Measurements from ENCODE around the gene CYTH4. TPM values are rescaled to one million over a fixed set of nuclear protein-coding genes. Genes with fewer than 3 reads are reported as not detected.
A peak's percentile ranks its signal among the peaks of the same experiment; 100 is the strongest.

Gene CYTH4
- total RNA-seq, 3 donors from 2014 or later: 8.7 to 13.3 (median 11.6) TPM

DNA sequence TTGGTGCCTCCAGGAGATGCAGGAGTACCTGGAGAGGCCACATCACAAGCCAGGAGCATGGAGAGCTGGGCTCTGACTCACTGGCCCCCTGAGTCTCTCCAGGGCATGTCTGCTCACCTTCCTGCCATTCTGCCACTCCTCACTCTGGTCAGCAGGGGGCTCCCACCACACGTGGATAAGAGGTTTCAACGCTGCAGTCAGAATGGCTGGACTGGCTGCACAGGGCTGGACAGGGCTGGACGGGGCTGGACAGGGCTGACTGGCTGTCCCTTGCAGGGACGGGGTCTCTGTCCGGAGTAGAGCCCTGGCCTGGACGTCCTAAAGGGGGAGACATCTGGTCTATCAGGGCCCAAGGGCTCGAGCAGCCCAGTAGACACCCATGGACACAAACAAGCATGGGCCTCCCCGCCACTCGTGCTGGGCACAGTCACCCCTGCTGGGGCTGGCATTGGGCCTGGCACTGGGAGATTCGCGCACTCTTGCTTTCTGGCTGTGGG is 34.6 kb downstream of the CYTH4 start:
- peak; percentile 89 for ATAC-seq
- intact Hi-C loops (cut with DNase I, micrococcal nuclease): loop anchor here (5.0 to 10.0 kb wide), 3 partner anchors 110 to 140 kb away; partner anchors contain the start of gene ELFN2 (in 1 of the 2)

DNA sequence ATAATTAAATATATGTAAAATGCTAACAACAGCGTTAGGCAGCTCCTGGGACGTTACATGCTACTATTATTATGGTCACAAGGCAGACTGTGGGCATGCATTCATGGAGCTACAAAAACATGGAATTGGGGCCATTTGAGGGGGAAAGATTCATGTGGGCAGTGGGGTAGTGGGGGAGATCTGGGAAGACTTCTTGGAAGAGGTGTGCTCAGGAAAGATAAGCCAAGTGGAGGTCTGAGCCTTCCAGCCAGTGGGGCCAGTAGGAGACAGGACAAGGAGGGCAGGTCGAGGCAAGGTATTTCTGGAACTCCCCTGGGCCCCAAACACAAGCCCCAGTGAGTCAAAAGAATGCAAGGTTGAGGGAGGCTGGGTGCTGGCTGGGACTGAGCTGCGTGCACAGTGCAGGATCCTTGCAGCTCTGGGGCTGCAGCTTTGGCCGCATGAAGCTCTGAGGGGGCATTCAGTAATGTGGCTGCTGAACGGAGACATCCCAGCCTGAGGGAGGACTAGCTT is 35.4 kb downstream of the CYTH4 start:
- ATAC-seq (no peak), DNase-seq (no peak)
- Histone ChIP-seq H3K4me1 (ENCODE audit: low read depth) (no peaks in the 10 kb centered on the region), H3K9me3 (no peaks in the 10 kb centered on the region), H3K4me3 (no peak overlapping the region), H3K36me3 (ENCODE audit: low read depth) (no peaks in the 10 kb centered on the region)
- intact Hi-C loops (cut with DNase I, micrococcal nuclease): loop anchor here (5.0 to 10.0 kb wide), 3 partner anchors 110 to 140 kb away; partner anchors contain the start of gene ELFN2 (in 1 of the 2)
- TF ChIP-seq, protein P1, sequence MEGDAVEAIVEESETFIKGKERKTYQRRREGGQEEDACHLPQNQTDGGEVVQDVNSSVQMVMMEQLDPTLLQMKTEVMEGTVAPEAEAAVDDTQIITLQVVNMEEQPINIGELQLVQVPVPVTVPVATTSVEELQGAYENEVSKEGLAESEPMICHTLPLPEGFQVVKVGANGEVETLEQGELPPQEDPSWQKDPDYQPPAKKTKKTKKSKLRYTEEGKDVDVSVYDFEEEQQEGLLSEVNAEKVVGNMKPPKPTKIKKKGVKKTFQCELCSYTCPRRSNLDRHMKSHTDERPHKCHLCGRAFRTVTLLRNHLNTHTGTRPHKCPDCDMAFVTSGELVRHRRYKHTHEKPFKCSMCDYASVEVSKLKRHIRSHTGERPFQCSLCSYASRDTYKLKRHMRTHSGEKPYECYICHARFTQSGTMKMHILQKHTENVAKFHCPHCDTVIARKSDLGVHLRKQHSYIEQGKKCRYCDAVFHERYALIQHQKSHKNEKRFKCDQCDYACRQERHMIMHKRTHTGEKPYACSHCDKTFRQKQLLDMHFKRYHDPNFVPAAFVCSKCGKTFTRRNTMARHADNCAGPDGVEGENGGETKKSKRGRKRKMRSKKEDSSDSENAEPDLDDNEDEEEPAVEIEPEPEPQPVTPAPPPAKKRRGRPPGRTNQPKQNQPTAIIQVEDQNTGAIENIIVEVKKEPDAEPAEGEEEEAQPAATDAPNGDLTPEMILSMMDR (IDR thresholded peaks at IDR 0.05): no peak

More for the DNA sequence above, 34.6 kb downstream of the CYTH4 start:
- H3K36me3 ChIP-seq (ENCODE audit: low read depth): no peaks in the 10 kb centered on the region
- peak in 2 of 3 donors; percentile 71 to 76 for DNase-seq
- H3K9me3 ChIP-seq: no peaks in the 10 kb centered on the region
- H3K4me1 ChIP-seq (ENCODE audit: low read depth): no peaks in the 10 kb centered on the region
- TF ChIP-seq, protein P1 (IDR thresholded peaks at IDR 0.05): peak; percentile 84
- no peak overlapping the region for H3K4me3 ChIP-seq

DNA sequence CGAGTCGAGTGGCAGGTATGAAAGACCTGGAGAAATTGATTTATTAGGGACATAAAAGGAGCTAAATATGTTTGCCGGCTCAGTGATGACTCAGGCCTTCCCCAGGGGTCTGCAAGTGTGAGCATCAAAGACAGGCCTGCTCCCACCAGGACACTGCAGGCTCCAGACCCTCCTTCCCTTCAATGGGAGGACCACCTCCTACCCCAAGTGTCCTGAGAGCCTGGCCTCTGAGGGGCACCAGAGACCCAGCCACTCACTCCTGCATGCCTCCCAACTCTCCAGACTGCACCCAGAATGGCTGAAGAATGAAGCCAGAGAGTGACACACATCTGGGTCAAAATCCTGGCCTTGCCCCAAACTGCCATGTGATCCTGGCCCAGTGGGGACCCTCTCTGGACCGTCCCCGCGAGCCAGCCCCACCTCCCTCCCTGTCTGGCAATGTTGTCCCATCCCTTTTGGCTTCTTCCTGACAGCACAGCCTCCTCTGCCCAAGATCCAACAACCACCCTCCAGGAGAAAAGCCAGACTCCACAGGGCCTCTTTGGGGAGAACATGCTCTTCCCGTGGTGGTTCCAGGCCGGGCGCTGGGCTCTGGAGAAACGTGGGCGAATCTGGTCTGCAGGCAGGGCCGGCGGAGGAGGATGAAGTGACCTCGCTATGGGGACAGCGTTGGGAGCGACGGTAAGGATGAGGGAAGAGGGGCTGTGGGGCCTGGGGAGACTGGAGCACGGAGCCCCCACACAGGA is 36.2 kb downstream of the CYTH4 start:
- intact Hi-C loops (cut with DNase I, micrococcal nuclease): loop anchor here (5.0 to 10.0 kb wide), 3 partner anchors 109 to 139 kb away; partner anchors contain the start of gene ELFN2 (in 1 of the 2)
- no peak for DNase-seq

DNA sequence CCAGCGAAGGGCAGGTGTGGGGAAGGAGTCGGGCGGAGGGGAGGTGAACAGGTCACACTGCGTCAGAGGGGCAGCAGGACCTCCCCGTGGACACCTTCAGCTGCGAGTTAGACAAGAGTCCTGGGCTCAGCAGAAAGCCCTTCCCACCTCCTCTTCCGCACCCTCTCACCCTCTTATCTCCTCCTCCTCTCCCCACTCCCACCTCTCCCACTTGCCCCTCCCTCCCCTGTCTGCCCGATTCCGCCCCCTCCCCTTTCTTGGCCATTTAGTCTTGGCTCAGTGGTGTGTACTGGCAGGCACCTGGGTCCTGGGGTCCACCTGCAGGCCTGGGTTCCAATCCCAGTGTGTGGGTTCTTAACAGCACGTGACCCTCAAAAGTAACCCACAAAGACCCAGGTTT is 37.2 kb downstream of the CYTH4 start:
- TF ChIP-seq, protein P1 (IDR thresholded peaks at IDR 0.05): no peak
- DNase-seq (no peak), ATAC-seq (no peak)
- intact Hi-C loops (cut with DNase I, micrococcal nuclease): loop anchor here (5.0 to 10.0 kb wide), 3 partner anchors 108 to 138 kb away; partner anchors contain the start of gene ELFN2 (in 1 of the 2)
- Histone ChIP-seq H3K4me3 (no peak overlapping the region), H3K36me3 (ENCODE audit: low read depth) (no peaks in the 10 kb centered on the region), H3K9me3 (no peaks in the 10 kb centered on the region), H3K4me1 (ENCODE audit: low read depth) (no peaks in the 10 kb centered on the region)

More for the DNA sequence above, 36.2 kb downstream of the CYTH4 start:
- H3K4me1 ChIP-seq (ENCODE audit: low read depth): no peaks in the 10 kb centered on the region
- no peak overlapping the region for H3K4me3 ChIP-seq
- TF ChIP-seq, protein P1 (IDR thresholded peaks at IDR 0.05): no peak
- no peaks in the 10 kb centered on the region for H3K36me3 ChIP-seq (ENCODE audit: low read depth)
- H3K9me3 ChIP-seq: no peaks in the 10 kb centered on the region
- ATAC-seq: no peak

DNA sequence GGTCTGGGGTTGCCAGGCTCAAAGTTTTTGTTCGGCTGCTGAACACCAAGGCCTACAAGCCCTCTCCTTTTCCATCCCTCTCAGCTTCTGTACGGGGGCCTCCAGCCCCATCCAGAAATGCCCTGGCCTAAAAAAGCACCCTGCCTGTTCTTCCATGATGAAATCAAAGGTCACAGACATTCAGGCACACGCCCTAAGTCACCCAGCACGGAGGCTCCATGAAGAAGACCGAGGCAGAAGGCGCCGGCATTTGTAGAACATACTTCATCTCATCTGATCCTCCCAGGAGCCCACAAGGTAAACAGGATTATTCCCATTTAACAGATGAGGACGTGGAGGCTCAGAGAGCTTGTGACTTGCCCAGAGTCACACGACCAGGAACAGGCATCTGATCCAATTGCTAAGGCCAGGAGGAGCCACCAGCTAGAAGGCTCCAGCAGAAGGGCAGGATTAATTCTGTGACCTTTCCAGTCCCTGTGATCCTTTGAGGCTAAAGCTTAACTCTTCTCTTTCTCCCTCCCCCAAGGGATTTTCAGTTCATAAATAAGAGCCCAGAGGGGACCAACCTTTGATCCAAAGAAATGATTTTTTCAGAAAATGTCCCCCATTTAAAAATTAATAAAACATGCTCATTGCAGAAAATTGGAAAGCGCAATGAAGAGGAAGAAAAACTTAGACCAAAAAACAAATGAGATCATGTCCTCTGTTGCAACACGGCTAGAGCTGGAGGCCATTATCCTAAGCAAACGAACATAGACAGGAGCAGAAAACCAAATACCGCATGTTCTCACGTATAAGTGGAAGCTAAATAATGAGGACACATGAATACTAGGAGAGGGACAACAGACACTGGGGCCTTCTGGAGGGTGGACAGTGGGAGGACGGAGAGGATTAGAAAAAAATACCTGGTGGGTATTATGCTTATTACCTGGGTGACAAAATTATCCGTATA is 38.7 kb downstream of the CYTH4 start:
- ATAC-seq (no peak), DNase-seq (no peak)
- no peaks in the 10 kb centered on the region for H3K9me3 ChIP-seq
- H3K4me1 ChIP-seq (ENCODE audit: low read depth): peaks cover 3% of the 10 kb centered on the region
- intact Hi-C loops (cut with DNase I, micrococcal nuclease): no loop called here
- no peaks in the 10 kb centered on the region for H3K36me3 ChIP-seq (ENCODE audit: low read depth)
- TF ChIP-seq, protein P1 (IDR thresholded peaks at IDR 0.05): no peak
- no peak overlapping the region for H3K4me3 ChIP-seq
